ENCODE measurements around the gene CD3G. TPM values are rescaled to one million over a fixed set of nuclear protein-coding genes. Genes with fewer than 3 reads are reported as not detected.
"Not testable (repeated sequence)": the region's sequence is repeated elsewhere in the genome, so short reads cannot be mapped to it uniquely, and the experiment has no call there.

The CD3G gene
- total RNA-seq, 1 donor from 2014 or later = 2.2 TPM

- TF ChIP-seq CTCF (IDR thresholded peaks at IDR 0.05) = no peak
- TF ChIP-seq POLR2AphosphoS5 (IDR thresholded peaks at IDR 0.05; ENCODE audit: insufficient read depth in 1 of 2, low read depth in 1 of 2) = no peak
- no peak for TF ChIP-seq POLR2A (IDR thresholded peaks at IDR 0.05)
- peak within 1 kb of the TSS in 1 of 2 donors; percentile 24 for H3K4me3 ChIP-seq
- H3K27me3 ChIP-seq = no peaks in the 10 kb centered on the region
- no peaks in the 10 kb centered on the region for H3K9me3 ChIP-seq
- no peak within 1 kb of the TSS for H3K27ac ChIP-seq
- no peak for DNase-seq (ENCODE audit: extremely low spot score in 2 of 2)
- no peaks in the 10 kb centered on the region for H3K36me3 ChIP-seq
- no peaks in the 10 kb centered on the region for H3K4me1 ChIP-seq
- intact Hi-C loops (cut with DNase I) = no loop called here
These were observed 39.4 kb upstream of the CD3G start, which contains the start of gene CD3E for GRCh38 chr11:118304568-118305248. CD3E (plus strand) TSS chr11:118304730; CDS start chr11:118304953, 223 bp downstream.

GRCh38 chr11:118305726-118306125 is 38.4 kb upstream of the CD3G start:
- DNase-seq (ENCODE audit: extremely low spot score in 2 of 2) = no peak
- H3K27ac ChIP-seq = no peak overlapping the region
- H3K9me3 ChIP-seq = no peaks in the 10 kb centered on the region
- H3K4me3 ChIP-seq = peak overlapping the region in 1 of 2 donors; percentile 24
- no peaks in the 10 kb centered on the region for H3K36me3 ChIP-seq
- no peaks in the 10 kb centered on the region for H3K4me1 ChIP-seq
- H3K27me3 ChIP-seq = no peaks in the 10 kb centered on the region
- intact Hi-C loops (cut with DNase I) = no loop called here
- TF ChIP-seq POLR2A (IDR thresholded peaks at IDR 0.05) = no peak
- no peak for TF ChIP-seq POLR2AphosphoS5 (IDR thresholded peaks at IDR 0.05; ENCODE audit: insufficient read depth in 1 of 2, low read depth in 1 of 2)
- no peak for TF ChIP-seq CTCF (IDR thresholded peaks at IDR 0.05)

GRCh38 chr11:118306556-118306955 is 37.6 kb upstream of the CD3G start:
- TF ChIP-seq CTCF (IDR thresholded peaks at IDR 0.05) = no peak
- TF ChIP-seq POLR2A (IDR thresholded peaks at IDR 0.05) = no peak
- no peak for TF ChIP-seq POLR2AphosphoS5 (IDR thresholded peaks at IDR 0.05; ENCODE audit: insufficient read depth in 1 of 2, low read depth in 1 of 2)
- H3K27me3 ChIP-seq = no peaks in the 10 kb centered on the region
- H3K4me3 ChIP-seq = no peak overlapping the region
- H3K27ac ChIP-seq = no peak overlapping the region
- intact Hi-C loops (cut with DNase I) = no loop called here
- H3K9me3 ChIP-seq = no peaks in the 10 kb centered on the region
- no peaks in the 10 kb centered on the region for H3K36me3 ChIP-seq
- H3K4me1 ChIP-seq = no peaks in the 10 kb centered on the region
- DNase-seq (ENCODE audit: extremely low spot score in 2 of 2) = no peak

GRCh38 chr11:118308995-118309528 is 35.1 kb upstream of the CD3G start:
- intact Hi-C loops (cut with DNase I); H3K9me3 ChIP-seq; DNase-seq (ENCODE audit: extremely low spot score in 2 of 2); H3K27ac ChIP-seq; H3K36me3 ChIP-seq; H3K27me3 ChIP-seq; H3K4me1 ChIP-seq; H3K4me3 ChIP-seq: not testable (repeated sequence)

GRCh38 chr11:118310271-118310670 is 33.9 kb upstream of the CD3G start:
- no peaks in the 10 kb centered on the region for H3K9me3 ChIP-seq
- intact Hi-C loops (cut with DNase I) = no loop called here
- no peak overlapping the region for H3K4me3 ChIP-seq
- no peak overlapping the region for H3K27ac ChIP-seq
- peaks cover 3% of the 10 kb centered on the region for H3K4me1 ChIP-seq
- no peaks in the 10 kb centered on the region for H3K27me3 ChIP-seq
- DNase-seq (ENCODE audit: extremely low spot score in 2 of 2) = no peak
- no peaks in the 10 kb centered on the region for H3K36me3 ChIP-seq
- TF ChIP-seq POLR2AphosphoS5 (IDR thresholded peaks at IDR 0.05; ENCODE audit: insufficient read depth in 1 of 2, low read depth in 1 of 2) (no peak), CTCF (IDR thresholded peaks at IDR 0.05) (no peak), POLR2A (IDR thresholded peaks at IDR 0.05) (no peak)

Data from vagina (tissue), 2 donors.